GM19397 (cell line): Measurements from ENCODE around the gene TNFAIP2.

Source experiments
- ATAC-seq: cut with Tn5 transposase; IDR thresholded peaks from one replicate; pipeline ENCODE4 v1.9.1; 2021; ENCODE audit warnings: mild to moderate bottlenecking, moderate library complexity; ENCODE audit not compliant: unreplicated experiment

TNFAIP2 gene

GRCh38 chr14:103178521-103178920 lies 55.3 kb downstream of the TNFAIP2 start:
- no peak for ATAC-seq

GRCh38 chr14:103179094-103179493 lies 55.8 kb downstream of the TNFAIP2 start:
- ATAC-seq, result no peak

GRCh38 chr14:103180331-103180730 lies 57.1 kb downstream of the TNFAIP2 start:
- no peak for ATAC-seq

GRCh38 chr14:103184046-103184445 lies 60.8 kb downstream of the TNFAIP2 start:
- ATAC-seq, result no peak

GRCh38 chr14:103185051-103186029 lies 62.1 kb downstream of the TNFAIP2 start:
- ATAC-seq, result no peak

GRCh38 chr14:103186241-103186822 lies 63.1 kb downstream of the TNFAIP2 start:
- ATAC-seq, result no peak
